Stomach (tissue), 9 donors: ENCODE measurements around the gene NR4A3. TPM values are rescaled to one million over a fixed set of nuclear protein-coding genes. Genes with fewer than 3 reads are reported as not detected.

ENCODE experiments used
- DNase-seq, 2 donors: peaks; one replicate each; pipeline versions ENCODE4 v3.0.0 to v3.0.0-alpha.2; 2013 to 2019
- H3K27ac ChIP-seq, 5 donors: fragments of 200-600 bp in 4 of 5; sonication (generic) in 4 of 5; one replicate each; pipeline ENCODE4 v1.5.1; 2013 to 2019; ENCODE audit warnings: mild to moderate bottlenecking in 1 of 5, moderate library complexity in 1 of 5
- H3K27me3 ChIP-seq, 3 donors: fragments of 200-600 bp; sonication (generic); one replicate each; pipeline ENCODE4 v1.5.1; 2017 to 2019; ENCODE audit warnings: mixed run types in 1 of 3
- H3K36me3 ChIP-seq, 4 donors: fragments of 200-600 bp; sonication (generic); 1 replicate in 3 of 4; 2 replicates in 1 of 4; pipeline ENCODE4 v1.5.1; 2016 to 2019
- H3K4me1 ChIP-seq, 4 donors: fragments of 200-600 bp; sonication (generic); one replicate each; pipeline ENCODE4 v1.5.1; 2016 to 2019
- H3K4me3 ChIP-seq, 4 donors: fragments of 200-600 bp; sonication (generic) in 3 of 4; one replicate each; pipeline ENCODE4 v1.5.1; 2016 to 2019; ENCODE audit warnings: mild to moderate bottlenecking in 1 of 4
- H3K9me3 ChIP-seq, 4 donors: fragments of 200-600 bp; sonication (generic); one replicate each; pipeline ENCODE4 v1.5.1; 2016 to 2019
- EP300 ChIP-seq: sonication (generic); formaldehyde crosslinking; IDR thresholded peaks from one replicate; pipeline ENCODE4 v1.6.1; 2017; ENCODE audit warnings: antibody characterized with exemption
- POLR2A ChIP-seq, 4 donors: fragments of 450-650 bp; IDR thresholded peaks; one replicate each; pipeline ENCODE4 v1.6.1; 2016; ENCODE audit warnings: antibody characterized with exemption in 4 of 4, control low read depth in 2 of 4, mild to moderate bottlenecking in 1 of 4, moderate library complexity in 1 of 4
- POLR2AphosphoS5 ChIP-seq, 3 donors: sonication (generic); formaldehyde crosslinking; IDR thresholded peaks; one replicate each; pipeline ENCODE4 v1.6.1; 2016; ENCODE audit warnings: antibody characterized with exemption in 3 of 3
- WGBS, 5 donors: extraction: QIAGEN DNeasy Blood & Tissue Kit in 3 of 5; methylation state at CpG; one replicate each; pipeline versions ENCODE4 v1.1.5 to v1.1.7; 2013 to 2018; 5-methylcytosine and 5-hydroxymethylcytosine counted together
- intact Hi-C: fragments of 100-400 bp; cut with DNase I; formaldehyde crosslinking; loops from one replicate; pipeline ENCODE4 v1.15.1; 2023; ENCODE audit warnings: low total_unique reads
- polyA plus RNA-seq, 3 donors: library from polyadenylated mRNA; stranded (reverse); fragments of 200-250 nt; gene quantifications; one replicate each; pipeline ENCODE4 v1.2.3, GENCODE V29; 2013
- total RNA-seq, 5 donors: library from RNA; depleted of rRNA; stranded (reverse); fragments of >200 nt; gene quantifications; one replicate each; pipeline versions ENCODE4 v1.1.0 to v1.2.3, GENCODE V29; 2014 to 2016
- TF ChIP-seq, protein P1 (sequence below), 7 experiments: fragments of 450-650 bp in 4 of 7; fragments of 200-600 bp in 3 of 7; sonication (generic) in 3 of 7; IDR thresholded peaks; one replicate each; pipeline ENCODE4 v1.5.1; 2016 to 2019; ENCODE audit warnings: antibody characterized with exemption in 7 of 7, control low read depth in 2 of 7, mild to moderate bottlenecking in 1 of 7
- donor health status: healthy with polysubstance abuse.
- donor health status: Bipolar disorder and iron deficiency.
- donor health status: healthy.

The NR4A3 gene
- total and polyA plus RNA-seq, 8 donors = 0.58 to 51.8 (median 3.2) TPM

- H3K36me3 ChIP-seq = no peaks in the 10 kb centered on the region
- 89 to 97% (median 91%) methylated on average over 2 of the region's 2 CpGs for WGBS, 5 donors
- TF ChIP-seq POLR2AphosphoS5 (IDR thresholded peaks at IDR 0.05) (no peak), POLR2A (IDR thresholded peaks at IDR 0.05) (no peak), EP300 (no peak)
- TF ChIP-seq, protein P1, sequence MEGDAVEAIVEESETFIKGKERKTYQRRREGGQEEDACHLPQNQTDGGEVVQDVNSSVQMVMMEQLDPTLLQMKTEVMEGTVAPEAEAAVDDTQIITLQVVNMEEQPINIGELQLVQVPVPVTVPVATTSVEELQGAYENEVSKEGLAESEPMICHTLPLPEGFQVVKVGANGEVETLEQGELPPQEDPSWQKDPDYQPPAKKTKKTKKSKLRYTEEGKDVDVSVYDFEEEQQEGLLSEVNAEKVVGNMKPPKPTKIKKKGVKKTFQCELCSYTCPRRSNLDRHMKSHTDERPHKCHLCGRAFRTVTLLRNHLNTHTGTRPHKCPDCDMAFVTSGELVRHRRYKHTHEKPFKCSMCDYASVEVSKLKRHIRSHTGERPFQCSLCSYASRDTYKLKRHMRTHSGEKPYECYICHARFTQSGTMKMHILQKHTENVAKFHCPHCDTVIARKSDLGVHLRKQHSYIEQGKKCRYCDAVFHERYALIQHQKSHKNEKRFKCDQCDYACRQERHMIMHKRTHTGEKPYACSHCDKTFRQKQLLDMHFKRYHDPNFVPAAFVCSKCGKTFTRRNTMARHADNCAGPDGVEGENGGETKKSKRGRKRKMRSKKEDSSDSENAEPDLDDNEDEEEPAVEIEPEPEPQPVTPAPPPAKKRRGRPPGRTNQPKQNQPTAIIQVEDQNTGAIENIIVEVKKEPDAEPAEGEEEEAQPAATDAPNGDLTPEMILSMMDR (IDR thresholded peaks at IDR 0.05) = no peak
- intact Hi-C loops = loop anchor here (10.0 kb wide), 1 partner anchor 90 kb away; the partner anchor contains the start of gene STX17
- DNase-seq = no peak
- no peaks in the 10 kb centered on the region for H3K9me3 ChIP-seq
- H3K4me1 ChIP-seq = peaks cover 5 to 19% (median 10%) of the 10 kb centered on the region in 4 donors
- H3K4me3 ChIP-seq = no peak overlapping the region
- H3K27ac ChIP-seq = no peak overlapping the region
- H3K27me3 ChIP-seq = no peaks in the 10 kb centered on the region
These were observed 7.3 kb upstream of the NR4A3 start for GRCh38 chr9:99814359-99814758.

GRCh38 chr9:99816392-99816791 is 5.3 kb upstream of the NR4A3 start:
- WGBS, 5 donors = 75 to 83% (median 79%) methylated on average over 3 of the region's 3 CpGs
- no peaks in the 10 kb centered on the region for H3K9me3 ChIP-seq
- no peak for DNase-seq
- H3K27me3 ChIP-seq = no peaks in the 10 kb centered on the region
- intact Hi-C loops = loop anchor here (10.0 kb wide), 1 partner anchor 88 kb away; the partner anchor contains the start of gene STX17
- H3K27ac ChIP-seq = peak overlapping the region in 1 of 5 donors; percentile 18
- H3K4me1 ChIP-seq = peaks cover 7 to 20% (median 19%) of the 10 kb centered on the region in 4 donors
- TF ChIP-seq EP300 (no peak), POLR2AphosphoS5 (IDR thresholded peaks at IDR 0.05) (no peak), POLR2A (IDR thresholded peaks at IDR 0.05) (no peak)
- TF ChIP-seq, protein P1 (IDR thresholded peaks at IDR 0.05) = no peak
- H3K36me3 ChIP-seq = no peaks in the 10 kb centered on the region
- H3K4me3 ChIP-seq = no peak overlapping the region

- intact Hi-C loops = loop anchor here (10.0 kb wide), 1 partner anchor 86 kb away; the partner anchor contains the start of gene STX17
- Histone ChIP-seq H3K4me3 (peak overlapping the region in 3 of 4 donors; percentile 81 to 95 (median 81)), H3K9me3 (no peaks in the 10 kb centered on the region), H3K36me3 (no peaks in the 10 kb centered on the region), H3K27me3 (peaks cover 0 to 15% (median 0%) of the 10 kb centered on the region in 3 donors), H3K27ac (peak overlapping the region in 4 of 5 donors; percentile 95 to 100 (median 99)), H3K4me1 (peaks cover 10 to 37% (median 34%) of the 10 kb centered on the region in 4 donors)
- 37 to 49% (median 46%) methylated on average over 4 of the region's 4 CpGs for WGBS, 5 donors
- TF ChIP-seq EP300 = no peak
- TF ChIP-seq POLR2A (IDR thresholded peaks at IDR 0.05) = no peak
- no peak for TF ChIP-seq POLR2AphosphoS5 (IDR thresholded peaks at IDR 0.05)
- TF ChIP-seq, protein P1 (IDR thresholded peaks at IDR 0.05) = no peak
- DNase-seq = peak in 1 of 2 donors; percentile 18
These were observed 3.2 kb upstream of the NR4A3 start for GRCh38 chr9:99818500-99818899.

DNA sequence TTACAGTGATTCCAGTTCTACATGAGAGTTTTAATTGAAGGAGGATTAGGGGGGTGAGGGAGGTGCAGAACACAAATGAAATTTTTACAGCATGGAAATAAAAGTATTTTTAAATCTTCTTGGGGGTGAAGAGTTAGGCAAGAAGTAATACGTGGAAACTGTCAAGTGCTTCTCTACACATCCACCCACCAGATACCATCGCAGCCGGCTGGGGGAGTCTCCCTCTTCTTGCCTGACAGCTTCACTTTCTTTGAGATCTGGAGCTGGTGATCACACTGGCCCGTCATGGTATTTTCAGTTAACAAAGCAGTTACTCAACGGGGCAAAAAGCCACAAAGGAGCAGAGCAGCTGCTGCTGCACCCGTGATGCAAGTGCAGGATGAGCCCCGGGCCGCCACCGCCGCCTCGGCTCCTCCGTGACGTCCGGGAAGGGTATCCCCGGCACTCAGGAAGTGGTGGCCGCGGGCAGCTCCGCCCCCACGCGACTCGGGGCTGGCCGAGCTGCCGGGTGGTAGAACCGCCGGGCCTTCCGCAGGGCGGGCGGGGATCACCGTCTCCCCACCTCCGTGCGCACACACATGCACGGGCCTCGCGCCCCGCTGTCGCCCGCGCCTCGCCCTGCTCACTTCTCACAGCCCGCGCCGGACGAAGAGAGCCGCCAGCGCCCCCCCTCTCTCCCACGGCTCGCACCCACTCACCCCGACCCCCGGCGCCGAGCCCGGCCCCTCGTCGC is 2.4 kb upstream of the NR4A3 start:
- no peaks in the 10 kb centered on the region for H3K9me3 ChIP-seq
- WGBS, 5 donors = 0 to 1% (median 1%) methylated on average over 37 to 54 of the region's 54 CpGs
- peak overlapping the region; percentile 71 to 95 (median 81) for H3K4me3 ChIP-seq
- peak overlapping the region; percentile 95 to 100 (median 99) for H3K27ac ChIP-seq
- intact Hi-C loops = loop anchor here (10.0 kb wide), 1 partner anchor 86 kb away; the partner anchor contains the start of gene STX17
- peak; percentile 90 to 96 for DNase-seq
- H3K36me3 ChIP-seq = no peaks in the 10 kb centered on the region
- H3K27me3 ChIP-seq = peaks cover 0 to 23% (median 5%) of the 10 kb centered on the region in 3 donors
- TF ChIP-seq POLR2AphosphoS5 (IDR thresholded peaks at IDR 0.05) (peak; percentile 91 to 95 (median 94)), EP300 (no peak), POLR2A (IDR thresholded peaks at IDR 0.05) (peak in 1 of 4 donors; percentile 80)
- H3K4me1 ChIP-seq = peaks cover 15 to 45% (median 42%) of the 10 kb centered on the region in 4 donors
